Stimulated activated CD8-positive, alpha-beta memory T cell treated with anti-CD3 and anti-CD28 coated beads, Interleukin-12 subunit alpha, Interleukin-12 subunit beta, amount 100 ng/mL, for 4 hours (primary cell): ENCODE measurements around the gene OR10AG1.

Source experiments
- DNase-seq: peaks from one replicate; pipeline ENCODE4 v3.0.0-alpha.2; 2020; ENCODE audit warnings: low read depth

OR10AG1 gene, protein sequence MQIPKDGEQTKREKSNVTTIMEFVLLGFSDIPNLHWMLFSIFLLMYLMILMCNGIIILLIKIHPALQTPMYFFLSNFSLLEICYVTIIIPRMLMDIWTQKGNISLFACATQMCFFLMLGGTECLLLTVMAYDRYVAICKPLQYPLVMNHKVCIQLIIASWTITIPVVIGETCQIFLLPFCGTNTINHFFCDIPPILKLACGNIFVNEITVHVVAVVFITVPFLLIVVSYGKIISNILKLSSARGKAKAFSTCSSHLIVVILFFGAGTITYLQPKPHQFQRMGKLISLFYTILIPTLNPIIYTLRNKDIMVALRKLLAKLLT

DNA sequence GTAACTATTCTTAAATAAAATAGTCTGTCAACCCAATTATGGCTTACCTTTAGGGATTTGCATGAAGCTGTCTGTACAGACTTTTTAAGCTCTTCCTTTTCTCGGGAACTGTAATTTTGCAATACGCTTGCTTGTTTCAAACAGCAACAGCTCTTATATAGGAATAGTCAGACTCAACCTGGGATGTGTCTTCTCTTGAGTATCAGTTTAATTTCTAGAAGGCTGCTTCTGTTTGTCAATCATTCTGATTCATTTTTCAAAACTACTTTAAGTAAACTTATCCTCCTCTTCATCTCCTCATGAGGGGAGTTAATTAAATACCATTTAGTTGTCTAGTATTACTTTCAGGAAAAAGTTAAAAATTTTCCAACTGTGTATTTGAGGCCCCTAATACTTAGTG, at the start of gene OR10AG1:
Gene OR10AG1, minus strand, starts transcription at position 101 of the 400 bp plus-strand sequence. Its CDS starts 38 bp downstream, at position 63.
- no peak for DNase-seq

DNA sequence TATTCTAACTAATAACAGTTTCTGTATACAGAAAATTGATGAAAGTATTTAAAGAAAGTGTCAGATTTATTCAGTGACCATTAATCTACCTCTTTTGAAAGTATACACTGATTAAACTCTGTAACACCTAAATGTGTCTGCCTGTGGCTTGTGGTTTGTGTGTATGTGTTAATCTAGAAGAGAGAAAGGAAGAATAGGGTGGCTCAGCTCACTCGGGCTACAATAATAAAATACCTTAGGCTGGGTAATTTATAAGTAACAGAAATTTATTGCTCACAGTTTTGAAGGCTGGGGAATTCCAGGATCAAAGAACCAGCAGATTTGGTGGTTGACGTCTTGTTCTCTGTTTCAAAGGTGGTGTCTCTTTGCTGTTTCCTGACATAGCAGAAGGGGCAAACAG, 44.1 kb upstream of the OR10AG1 start:
- no peak for DNase-seq

DNA sequence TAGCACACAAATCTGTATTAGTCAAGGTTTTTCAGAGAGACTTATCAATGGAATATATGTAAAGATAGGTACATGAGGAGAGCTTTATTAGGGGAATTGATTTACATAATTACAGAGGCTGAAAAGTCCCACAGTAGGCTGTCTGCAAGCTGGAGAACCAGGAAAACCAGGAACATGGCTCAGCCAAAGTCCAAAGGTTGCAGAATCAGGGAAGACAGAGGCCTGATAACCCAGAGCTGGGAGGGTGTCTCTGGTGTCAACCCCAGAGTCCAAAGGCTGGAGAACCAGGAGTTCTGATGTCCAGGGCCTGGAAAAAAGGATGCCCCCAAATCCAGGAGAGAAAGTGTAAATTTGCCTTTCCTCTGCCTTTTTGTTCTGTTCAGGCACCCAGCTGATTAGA, 41.0 kb upstream of the OR10AG1 start:
- DNase-seq, result no peak

DNA sequence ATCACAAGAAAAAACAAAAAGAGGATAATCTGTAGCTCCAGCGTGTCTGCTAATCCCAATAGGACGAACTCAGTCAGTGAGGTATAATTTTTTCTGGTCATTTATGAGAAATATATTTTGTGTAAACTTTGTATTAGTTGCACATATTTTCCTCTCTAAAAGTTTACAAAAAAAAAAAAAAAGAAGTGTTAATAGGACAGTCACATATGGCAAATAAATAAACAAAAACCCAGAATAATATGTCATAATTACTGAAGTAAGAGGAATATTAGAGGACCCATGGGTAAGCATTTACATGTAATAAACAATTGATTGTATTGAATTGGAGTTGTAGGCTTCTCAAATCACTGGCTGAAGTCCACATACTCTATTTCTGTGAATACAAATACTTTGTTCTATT, 24.8 kb upstream of the OR10AG1 start, which contains the start of gene OR5F1:
Gene OR5F1, minus strand, starts transcription at position 101 of the 400 bp plus-strand sequence. Its CDS starts 0 bp downstream, at position 101.
- no peak for DNase-seq

DNA sequence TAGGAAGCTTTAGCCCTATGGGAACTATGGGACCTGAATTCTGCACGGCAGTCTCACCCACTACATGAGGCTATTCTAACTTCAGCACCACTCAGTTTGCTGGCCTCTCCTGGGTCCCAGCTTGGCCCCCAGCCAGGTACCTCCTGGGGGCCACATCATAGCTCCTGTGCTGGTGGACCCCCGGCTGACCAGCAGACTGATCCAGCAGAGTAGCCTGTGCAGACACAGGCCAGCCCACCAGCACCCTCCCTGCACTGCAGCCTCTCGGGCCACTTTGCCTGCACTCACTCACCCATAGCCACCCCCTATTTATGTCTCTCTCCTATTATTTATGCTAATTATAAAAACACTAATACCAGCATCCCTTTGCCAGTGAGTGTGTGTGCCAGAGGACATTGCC, 1.2 kb upstream of the OR10AG1 start:
- no peak for DNase-seq

DNA sequence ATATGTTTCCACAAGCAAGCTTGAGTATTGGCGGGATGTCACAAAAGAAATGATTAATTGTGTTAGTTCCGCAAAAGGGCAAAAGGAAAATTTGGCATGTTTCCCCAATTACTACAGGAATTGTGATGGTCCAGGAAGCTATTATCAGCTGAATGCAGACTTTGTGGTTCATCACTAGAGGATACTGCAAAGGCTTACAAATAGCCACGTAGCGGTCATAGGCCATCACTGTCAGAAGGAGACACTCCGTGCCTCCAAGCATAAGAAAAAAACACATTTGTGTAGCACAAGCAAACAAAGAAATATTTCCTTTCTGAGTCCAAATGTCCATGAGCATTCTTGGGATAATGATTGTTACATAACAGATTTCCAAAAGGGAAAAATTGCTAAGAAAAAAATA, 1.8 kb downstream of the OR10AG1 start:
- DNase-seq, result no peak

DNA sequence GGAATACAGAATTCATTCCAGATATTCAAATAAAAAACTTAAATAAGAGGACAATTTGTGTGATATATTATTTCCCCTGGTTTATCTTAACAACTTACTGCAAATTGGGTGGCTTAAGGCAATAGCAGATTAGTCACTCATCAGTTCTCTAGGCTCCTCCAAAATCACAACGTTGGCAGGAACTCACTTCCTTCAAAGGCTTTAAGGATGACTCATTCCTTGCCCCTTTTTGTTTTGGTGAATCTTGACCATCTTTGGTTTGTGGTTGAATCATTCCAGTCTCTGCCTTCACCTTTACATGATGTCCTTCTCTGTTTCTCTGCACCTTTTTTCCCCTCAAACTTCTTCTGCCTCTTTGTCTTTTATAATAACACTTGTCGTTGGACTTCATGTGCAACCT, 3.4 kb downstream of the OR10AG1 start:
- DNase-seq, result no peak

DNA sequence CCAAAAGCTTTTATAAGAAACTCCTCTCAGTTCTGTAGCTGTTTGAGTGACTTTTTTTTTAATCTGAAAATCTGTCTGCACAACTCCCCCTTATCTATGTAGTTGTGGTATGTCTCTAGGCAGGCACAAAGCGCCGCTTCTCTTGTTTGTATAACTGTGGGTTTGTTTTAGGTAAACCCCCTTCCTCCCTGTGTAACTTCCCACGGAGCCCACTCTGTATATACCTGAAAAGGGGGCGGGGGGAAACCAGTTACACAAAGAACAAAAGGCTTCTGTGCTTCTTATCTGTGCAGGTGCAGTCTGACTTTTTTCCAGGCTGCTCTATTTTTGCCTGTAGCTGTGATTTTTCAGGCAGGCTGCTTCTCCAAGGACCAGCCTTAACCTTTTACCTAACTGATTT, 13.2 kb downstream of the OR10AG1 start:
- no peak for DNase-seq

DNA sequence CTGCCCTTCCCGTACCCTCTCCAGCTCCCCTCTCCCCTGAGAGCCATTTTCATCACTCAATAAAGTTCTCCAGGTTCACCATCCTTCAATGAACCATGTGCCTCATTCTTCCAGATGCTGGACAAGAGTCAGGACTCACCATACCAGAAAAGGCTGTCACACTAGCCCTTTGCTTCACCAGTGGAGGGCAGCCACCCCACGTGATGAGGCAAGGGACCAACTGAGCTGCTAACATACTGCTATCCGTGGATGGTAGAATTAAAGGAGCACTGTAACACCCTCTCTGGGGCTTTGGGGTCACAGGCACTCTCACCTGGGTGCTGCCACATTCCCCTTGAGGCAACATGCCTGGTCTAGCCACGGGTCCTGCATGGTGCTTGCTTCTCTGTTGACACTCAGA, 20.4 kb downstream of the OR10AG1 start:
- no peak for DNase-seq

DNA sequence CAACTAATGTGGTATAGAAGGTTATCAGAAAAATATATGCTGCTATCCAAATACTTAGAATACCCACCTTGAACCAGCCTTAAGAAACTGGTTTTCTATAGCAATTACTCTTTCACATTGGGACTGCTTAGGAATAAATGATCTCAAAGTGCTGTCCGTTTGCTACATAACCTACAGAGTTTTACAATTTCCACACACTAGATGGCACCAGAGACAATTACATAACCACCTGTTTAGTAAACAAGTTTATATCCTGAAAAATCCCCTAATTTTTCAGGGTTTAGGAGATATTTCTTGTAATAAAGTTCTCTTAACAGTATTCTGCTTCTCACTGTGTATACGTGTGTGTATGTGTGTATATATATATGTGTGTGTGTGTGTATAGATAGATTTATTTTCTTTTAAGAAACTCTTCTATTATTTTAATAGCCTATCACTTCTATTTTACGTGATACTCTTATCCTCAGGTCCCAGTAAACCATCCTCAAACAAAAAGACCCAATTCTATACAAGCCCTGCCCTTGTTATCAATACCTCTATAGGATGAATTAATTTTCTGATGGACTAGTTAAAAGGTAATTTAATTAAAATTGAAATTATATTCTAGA, 26.9 kb downstream of the OR10AG1 start:
- no peak for DNase-seq

DNA sequence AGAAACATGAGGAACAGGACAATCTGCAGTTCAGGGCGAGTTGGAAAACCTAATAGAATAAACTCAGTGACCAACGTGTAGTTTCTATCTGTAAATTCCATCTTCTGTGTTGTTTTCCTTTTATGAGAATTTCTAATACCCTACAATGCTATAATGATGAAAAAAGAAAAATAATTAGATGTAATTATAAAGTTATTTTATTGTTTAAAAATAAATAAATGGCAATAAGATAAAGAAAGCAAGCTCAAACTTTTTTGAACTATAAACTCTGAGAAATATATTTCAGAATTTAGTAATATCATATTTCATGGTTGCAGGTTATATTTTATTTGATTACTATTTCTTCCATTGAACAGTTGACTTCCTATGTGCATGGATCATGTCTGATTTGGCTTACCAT, 33.4 kb downstream of the OR10AG1 start, which contains the start of gene OR5I1:
Gene OR5I1, minus strand, starts transcription at position 101 of the 400 bp plus-strand sequence. Its CDS starts 0 bp downstream, at position 101.
- no peak for DNase-seq

DNA sequence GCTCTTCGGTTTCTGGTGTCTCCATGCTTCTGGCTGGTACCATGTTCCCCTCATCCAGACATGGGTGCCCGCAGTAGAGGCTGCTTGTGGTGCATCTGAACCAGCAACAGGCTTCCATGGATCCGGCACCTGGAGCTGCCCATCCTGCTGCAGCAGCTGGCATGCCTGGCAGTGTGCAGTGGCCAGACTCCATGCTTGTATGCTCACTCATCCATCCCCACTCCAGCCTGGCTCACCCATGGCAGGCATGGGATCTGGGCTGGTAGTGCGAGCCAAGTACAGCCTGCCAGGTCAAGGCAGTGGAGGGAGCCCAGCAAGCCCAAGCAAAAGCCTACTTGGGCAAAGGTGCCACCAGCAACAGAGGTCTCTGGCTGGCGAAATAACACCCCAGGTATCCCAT, 49.2 kb downstream of the OR10AG1 start:
- no peak for DNase-seq
